CD4-positive, alpha-beta T cell treated with Interleukin-15 for 1 hour (primary cell): ENCODE results near the gene SYP.
"Not testable (repeated sequence)": the region's sequence is repeated elsewhere in the genome, so short reads cannot be mapped to it uniquely, and the experiment has no call there.

Source experiments
- DNase-seq: peaks from one replicate; pipeline ENCODE4 v3.0.0-alpha.2; 2020

The SYP gene

DNA sequence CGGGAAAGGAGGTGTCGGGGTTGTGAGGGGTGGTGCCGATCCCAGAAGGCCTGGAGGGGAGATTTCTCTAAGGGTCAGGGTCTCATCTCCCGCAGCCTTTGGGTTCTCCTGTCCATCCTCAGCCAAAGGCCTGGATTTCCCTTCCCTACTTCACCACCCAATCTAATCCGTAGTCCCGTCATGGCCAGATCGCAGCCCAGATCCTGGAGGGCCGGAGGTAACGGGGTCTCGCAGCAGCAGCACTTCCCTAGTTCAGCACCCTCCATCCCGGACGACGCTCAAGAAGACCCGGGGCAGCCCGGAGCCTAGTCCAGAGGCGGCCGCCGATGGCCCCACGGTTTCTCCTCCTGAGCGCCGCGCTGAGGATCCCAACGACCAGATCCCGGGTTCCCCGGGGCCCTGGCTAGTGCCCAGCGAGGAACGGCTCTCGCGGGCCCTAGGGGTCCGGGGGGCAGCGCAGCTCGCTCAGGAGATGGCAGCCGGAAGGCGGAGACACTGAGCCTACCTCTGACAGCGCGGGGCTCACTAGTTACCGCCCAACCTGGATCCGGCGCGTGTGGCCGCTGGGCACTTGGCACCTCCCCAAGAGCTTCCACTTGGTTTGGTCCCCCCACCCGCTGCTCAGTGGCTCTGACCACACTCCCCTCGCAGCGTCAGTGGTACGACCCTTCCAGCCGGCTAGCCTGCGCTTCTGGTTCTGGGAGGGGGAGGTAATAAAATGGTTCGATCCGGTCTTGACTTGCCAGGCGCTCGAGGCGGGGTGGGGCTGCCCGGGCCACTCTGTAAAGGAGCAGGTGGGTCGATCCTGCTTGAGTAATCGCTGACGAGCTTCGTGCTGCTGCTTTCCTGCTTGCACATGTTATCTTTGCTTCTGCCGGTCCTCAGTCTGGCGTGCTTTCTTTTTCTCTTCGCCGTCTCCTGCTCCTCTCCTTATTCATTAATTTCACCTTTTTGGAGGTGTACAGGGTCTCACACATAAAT, 33.8 kb downstream of the SYP start:
- peak; percentile 86 for DNase-seq

DNA sequence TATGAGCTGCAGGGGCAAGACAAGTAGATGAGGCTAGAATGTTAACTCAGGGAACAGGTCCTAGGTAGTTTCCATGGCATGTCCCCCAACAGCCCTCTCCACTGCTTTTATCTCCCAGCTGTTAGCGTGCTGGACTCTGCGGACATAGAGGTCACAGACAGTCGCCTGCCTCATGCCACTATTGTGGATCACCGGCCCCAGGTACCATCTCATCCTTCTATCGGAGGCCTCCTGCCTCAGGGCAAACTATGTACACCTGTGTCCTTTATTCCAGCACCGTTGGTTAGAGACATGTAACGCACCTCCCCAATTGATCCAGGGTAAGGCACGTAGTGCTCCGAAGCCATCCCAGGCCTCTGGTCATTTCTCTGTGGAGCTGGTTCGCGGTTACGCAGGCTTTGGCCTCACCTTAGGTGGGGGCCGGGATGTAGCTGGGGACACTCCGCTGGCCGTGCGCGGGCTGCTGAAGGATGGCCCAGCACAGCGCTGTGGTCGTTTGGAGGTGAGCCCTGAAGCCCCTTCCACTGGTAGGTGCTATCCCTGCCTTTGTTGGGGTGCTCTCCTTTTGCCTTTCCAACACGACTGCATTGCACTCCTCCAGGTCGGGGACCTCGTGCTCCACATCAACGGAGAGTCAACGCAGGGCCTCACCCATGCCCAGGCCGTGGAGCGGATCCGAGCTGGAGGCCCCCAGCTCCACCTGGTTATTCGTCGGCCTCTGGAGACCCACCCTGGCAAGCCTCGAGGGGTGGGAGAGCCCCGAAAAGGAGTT, 35.2 kb downstream of the SYP start:
- DNase-seq: no peak

DNA sequence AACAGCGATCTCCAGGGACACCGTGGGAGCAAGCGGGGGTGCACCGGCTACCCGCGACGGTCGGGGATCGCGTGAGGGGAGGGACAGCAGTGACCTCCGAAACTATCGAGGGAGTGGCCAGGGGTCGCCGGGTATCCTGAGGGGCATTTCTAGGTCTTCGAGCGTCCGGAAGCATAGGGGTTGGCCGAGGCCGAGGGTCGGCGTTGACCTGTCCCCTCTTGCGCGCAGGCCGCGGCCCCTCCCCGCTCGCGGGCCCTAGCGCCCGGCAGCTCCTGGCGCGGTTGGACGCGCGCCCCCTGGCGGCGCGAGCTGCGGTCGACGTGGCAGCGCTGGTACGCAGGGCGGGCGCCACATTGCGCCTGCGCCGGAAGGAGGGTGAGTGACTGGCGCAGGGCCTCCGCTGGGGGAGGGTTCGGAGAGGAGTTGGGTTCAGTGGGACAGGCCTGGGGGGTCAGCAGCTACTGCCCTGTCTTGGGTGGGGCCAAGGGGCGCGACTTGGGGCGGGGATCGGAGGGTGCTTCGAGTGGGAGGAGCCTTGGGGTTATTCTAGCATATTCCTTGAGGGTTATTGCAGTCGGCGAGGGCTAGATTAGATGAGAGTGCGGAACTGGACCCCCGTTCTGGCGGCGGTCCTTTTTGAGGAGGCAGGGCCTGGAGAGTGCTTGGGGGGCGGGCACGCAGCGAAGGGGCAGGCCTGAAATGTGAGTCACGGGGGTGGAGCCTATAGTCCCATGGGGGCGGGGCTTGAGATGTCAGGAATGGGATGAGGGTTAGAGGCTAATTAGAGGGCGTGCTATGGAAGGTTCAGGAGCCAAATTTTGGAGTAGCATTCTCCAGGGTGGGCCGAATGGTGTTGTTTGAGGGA, 36.2 kb downstream of the SYP start:
- DNase-seq: peak; percentile 87

DNA sequence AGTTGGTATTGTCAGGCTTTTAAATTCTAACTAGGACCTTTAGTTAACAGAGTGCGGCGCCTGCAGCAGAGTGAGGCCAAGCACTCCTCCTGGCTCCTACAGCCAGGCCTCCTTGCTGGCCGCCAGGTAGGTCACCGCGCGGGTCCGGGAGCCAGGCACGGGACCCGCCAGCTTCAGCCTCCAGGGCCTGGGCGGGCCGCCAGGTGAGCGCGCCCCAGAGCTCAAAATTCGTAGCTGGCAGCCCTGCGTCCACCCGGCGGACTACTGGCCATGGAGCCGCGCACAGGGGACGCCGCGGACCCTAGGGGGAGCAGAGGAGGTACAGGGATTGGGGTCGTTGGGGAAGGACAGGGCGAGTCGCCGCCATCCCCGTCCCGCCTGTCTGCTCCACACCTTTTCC, 37.4 kb downstream of the SYP start, which contains the start of gene MAGIX:
MAGIX (plus strand) TSS at position 139 of the 400 bp plus-strand sequence; CDS start at position 271, 132 bp downstream.
- no peak for DNase-seq

DNA sequence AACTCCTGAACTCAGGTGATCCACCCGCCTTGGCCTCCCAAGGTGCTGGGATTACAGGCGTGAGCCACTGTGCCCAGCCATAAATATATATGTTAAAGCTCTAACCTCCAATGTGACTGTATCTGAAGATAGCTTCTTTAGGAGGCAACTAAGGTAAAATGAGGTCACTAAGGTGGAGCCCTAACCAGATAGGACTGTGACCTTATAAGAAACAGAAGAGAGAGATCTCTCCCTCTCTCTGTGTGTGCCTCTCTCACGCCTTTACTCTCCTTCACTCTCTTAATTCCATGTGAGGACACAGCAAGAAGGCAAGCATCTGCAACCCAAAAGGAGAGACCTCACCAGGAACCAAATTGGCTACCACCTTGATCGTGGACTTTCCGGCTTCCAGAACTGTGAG, 38.4 kb downstream of the SYP start:
- no peak for DNase-seq

DNA sequence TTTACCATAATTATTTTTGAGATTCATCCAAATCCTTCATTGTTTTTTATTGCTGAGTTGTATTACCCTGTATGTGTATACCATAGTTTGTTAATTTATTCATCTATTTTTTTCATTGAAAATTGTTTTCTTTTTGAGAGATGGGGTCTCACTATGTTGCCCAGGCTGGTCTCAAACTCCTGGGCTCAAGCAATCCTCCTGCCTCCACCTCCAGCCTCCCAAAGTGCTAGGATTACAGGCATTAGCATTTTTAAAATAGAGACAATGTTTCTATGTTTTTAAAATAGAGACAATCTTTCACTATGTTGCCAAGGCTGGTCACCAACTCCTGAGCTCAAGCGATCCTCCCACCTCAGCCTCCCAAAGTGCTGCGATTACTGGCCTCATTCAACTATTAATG, 39.1 kb downstream of the SYP start:
- DNase-seq: no peak

DNA sequence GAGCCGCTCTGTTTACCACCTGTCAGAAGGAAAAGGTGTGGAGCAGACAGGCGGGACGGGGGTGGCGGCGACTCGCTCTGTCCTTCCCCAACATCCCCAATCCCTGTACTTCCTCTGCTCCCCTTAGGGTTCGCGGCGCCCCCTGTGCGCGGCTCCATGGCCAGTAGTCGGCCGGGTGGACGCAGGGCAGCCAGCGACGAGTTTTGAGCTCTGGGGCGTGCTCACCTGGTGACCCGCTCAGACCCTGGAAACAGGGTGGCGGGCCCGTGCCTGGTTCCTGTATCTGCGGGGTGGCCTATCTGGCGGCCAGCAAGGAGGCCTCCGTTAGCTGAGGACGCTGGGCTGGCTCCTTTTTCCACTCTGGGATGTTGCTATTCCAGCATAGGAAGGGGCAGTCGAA, 42.8 kb downstream of the SYP start:
- no peak for DNase-seq

DNA sequence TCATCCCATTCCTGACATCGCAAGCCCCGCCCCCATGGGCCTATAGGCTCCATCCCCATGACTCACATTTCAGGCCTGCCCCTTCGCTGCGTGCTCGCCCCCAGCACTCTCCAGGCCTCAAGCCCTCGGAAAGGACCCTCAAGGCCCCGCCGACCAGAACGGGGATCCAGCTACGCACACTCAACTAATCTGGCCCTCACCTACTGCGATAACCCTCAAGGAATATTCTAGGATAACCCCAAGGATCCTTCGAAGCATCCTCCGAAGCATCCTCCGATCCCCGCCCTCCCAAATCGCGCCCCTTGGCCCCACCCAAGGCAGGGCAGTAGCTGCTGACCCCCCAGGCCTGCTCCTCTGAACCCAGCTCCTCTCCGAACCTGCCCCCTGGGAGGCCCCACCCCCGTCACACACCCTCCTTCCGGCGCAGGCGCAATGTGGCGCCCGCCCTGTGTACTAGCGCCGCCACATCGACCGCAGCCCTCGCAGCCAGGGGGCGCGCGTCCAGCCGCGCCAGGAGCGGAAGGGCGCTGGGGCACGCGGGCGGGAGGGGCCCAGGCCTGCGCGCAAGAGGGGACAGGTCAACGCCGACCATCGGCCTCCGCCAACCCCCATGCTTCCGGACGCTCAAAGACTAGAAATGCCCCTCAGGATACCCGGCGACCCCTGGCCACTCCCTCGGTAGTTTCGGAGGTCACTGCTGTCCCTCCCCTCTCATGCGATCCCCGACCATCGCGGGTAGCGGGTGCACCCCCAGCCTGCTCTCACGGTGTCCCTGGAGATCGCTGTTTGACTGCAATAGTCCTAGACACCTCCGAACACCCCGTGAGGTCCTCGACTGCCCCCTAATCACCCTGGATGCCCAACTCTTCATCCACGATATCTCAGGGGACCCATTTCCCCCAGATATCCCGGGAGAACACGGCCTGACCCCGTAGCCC, 43.8 kb downstream of the SYP start:
- DNase-seq: peak; percentile 89

DNA sequence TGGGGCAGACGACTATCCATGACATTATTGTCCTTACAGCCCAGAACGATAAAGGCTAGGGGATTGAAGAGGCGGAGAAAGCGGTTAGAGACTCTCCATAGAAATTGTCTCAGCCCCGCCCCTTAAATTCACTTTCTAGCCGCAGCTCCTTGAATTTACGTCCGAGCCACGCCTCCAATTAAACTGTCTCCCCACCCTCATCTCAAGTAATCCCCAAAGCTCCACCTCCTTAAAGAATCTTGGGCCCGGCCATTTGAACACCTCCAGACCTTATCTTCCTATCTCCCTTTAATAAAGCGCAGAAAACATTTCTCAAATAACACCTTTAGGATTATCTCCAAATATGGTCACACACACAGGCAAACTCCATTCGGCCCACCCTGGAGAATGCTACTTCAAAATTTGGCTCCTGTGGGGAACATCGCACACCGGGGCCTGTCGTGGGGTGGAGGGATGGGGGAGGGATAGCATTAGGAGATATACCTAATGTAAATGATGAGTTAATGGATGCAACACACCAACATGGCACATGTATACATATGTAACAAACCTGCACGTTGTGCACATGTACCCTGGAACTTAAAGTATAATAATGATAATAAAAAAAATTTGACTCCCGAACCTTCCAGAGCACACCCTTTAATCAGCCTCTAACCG, 44.6 kb downstream of the SYP start:
- peak; percentile 36 for DNase-seq

DNA sequence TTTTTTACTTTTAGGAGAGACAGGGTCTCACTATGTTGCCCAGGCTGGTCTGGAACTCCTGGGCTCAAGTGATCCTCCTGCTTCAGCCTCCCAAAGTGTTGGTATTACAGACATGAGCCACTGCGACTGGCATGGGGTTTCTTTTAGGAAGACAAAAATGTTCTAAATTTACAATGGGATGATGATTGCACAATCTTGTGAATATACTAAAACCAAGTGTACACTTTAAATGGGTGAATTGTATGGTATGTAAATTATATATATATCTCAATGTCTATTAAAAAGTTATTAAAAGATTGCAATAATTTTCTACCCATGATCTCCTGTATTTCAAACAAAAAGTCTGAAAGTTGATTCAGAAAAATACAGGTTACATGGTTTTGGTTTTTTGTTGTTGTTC, 46.5 kb downstream of the SYP start:
- no peak for DNase-seq

DNA sequence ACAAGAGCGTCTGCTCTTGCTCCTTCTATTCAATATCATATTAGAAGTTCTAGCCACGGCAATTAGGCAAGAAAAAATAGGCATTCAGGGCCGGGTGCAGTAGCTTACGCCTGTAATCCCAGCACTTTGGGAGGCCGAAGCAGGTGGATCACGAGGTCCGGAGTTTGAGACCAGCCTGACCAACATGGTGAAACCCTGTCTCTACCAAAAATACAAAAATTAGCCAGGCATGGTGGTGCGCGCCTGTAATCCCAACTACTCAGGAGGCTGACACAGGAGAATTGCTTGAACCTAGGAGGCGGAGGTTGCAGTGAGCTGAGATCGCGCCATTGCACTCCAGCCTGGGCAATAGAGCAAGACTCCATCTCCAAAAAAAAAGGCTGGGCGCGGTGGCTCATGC, 50.7 kb downstream of the SYP start:
- not testable (repeated sequence) for DNase-seq

DNA sequence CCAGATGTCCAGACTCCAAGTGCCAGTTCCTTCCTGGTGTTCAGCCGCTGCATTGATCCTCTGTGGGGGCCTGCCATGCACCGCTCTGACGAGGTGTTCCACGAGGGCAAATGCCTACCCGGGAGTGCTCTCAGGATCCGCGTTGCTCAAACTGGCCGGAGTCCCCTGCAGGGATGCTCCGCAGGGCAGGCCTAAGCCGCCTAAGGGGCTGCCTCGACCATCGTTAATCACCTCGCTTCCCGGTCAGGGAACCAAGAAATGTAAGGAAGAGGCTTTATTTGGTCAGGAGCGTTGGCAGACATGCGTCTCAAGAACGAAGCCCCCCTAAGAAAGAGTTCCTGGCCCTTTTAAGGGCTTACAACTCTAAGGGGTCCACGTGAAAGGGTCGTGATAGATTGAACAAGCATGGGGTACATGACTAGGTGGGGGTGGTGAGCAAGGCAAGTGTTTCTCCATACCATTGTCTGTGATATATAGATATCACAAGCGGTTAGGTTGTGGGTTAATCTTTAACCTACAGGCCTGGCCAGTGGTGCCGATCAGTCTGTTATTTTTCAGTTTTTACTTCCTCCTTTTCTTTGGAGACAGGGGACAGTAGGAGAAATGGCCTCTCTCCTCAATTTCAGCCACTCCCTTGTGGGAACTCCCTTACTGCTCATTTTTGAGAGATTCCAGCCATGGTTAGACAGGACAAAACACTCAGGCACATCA, 51.4 kb downstream of the SYP start:
- not testable (repeated sequence) for DNase-seq

DNA sequence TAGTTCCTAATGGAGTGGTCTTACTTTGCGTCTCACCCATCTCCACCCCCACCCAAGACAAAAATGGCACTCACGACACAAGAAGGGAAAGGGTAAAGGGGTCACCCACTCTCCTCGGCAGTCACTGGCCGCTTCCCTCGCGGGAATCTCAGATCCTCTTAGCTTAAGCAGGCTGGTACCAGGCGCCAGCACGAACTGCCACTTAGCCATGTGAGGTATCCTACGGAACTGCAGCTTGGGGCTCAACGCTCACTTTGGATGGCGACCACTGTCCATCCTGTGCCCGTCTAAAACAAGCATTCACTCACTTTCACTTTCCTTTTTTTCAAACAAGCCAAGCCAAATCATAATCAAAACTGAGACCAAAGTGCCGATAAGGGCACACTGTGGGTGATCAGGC, 52.1 kb downstream of the SYP start:
- DNase-seq: no peak

DNA sequence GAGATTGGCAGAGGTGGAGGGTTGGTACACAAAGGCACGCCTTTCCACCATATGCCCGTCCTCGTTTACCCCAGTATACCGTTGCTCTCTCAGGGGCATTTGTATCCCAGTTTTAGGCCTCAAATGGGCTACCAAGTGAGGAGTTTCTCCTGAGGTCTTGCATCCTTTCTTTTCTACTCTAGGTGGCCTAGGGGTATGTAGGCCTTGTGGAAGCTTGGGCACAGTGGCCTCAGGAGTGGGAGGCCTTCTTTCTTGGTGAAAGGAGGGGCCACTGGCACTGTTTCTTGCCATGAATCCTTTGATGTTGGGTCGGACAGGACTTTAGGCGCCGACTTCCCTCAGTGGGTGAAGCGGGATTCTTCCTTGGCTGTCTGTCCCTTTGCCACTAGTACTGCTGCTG, 52.7 kb downstream of the SYP start:
- no peak for DNase-seq

DNA sequence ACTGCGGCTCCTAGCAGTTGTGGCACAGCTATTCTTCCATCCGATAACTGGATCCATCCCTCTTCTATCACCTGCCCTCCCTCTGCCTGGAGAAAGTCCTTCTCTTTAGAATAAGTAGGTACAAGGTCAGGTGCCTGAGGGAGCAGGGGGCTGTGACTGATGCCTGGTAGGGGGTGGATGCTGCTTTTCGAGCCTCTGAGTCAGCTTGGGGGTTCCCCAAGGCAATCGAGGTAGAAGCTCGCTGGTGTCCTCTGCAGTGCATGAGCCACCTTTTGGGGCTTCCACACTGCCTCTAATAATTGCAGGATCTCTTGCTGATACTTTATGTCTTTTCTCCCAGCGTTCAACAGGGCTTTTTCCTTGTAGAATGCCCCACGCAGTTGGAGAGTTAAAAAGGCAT, 56.8 kb downstream of the SYP start:
- DNase-seq: not testable (repeated sequence)

DNA sequence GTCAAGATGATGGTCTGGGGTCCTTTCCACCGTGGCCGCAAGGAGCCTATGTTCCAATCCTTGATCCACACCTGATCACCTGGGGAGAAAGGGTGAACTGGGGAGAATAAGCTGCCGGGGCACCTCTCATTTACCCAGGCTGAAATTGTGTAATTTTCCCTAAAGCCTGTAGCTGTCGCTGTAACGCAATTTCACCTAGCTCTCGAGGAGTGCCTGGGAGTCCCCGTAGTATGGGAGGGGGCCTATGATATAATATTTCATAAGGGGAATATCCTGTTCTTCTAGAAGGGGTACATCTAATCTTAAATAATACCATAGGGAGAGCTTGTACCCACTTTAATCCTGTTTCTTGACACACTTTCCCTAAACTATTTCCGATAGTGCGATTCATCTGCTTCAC, 57.7 kb downstream of the SYP start:
- not testable (repeated sequence) for DNase-seq

DNA sequence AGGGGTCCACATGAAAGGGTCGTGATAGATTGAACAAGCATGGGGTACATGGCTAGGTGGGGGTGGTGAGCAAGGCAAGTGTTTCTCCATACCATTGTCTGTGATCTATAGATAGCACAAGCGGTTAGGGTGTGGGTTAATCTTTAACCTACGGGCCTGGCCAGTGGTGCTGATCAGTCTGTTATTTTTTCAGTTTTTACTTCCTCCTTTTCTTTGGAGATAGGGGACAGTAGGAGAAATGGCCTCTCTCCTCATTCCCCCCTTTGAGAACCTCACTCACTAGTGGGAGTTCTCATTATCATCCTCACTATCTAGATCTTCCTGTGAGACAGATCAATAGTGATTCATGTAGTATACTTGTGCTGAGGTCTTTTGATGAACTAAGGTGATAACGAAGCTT, 60.3 kb downstream of the SYP start:
- DNase-seq: no peak
